Neural cell (in vitro differentiated cells): Measurements from ENCODE around the gene BTF3L4. TPM values are rescaled to one million over a fixed set of nuclear protein-coding genes. Genes with fewer than 3 reads are reported as not detected.

ENCODE experiments used
- H2AFZ ChIP-seq: fragments of 200-600, 300-800 bp; sonication (generic), shearing (Covaris generic); 2 replicates; pipeline ENCODE4 v1.6.0; 2014; ENCODE audit warnings: low read depth, mild to moderate bottlenecking, antibody characterized with exemption, low read length, moderate library complexity
- H3F3A ChIP-seq: fragments of 200-600 bp; shearing (Covaris generic); 2 replicates; pipeline ENCODE4 v1.6.1; 2016; ENCODE audit warnings: mild to moderate bottlenecking, moderate library complexity, mixed read lengths, antibody characterized with exemption, low read length; ENCODE audit not compliant: insufficient read depth, poor library complexity, severe bottlenecking
- H3K27ac ChIP-seq: fragments of 200-600, 300-800 bp; sonication (generic), shearing (Covaris generic); 2 replicates; pipeline ENCODE4 v1.5.1; 2014; ENCODE audit warnings: mild to moderate bottlenecking, low read length, moderate library complexity
- H3K27me3 ChIP-seq: fragments of 300-800, 200-600 bp; sonication (generic), shearing (Covaris generic); 2 replicates; pipeline ENCODE4 v1.6.0; 2014; ENCODE audit warnings: mild to moderate bottlenecking, low read depth, low read length, moderate library complexity; ENCODE audit not compliant: insufficient read depth
- H3K36me3 ChIP-seq: fragments of 300-800, 200-600 bp; sonication (generic), shearing (Covaris generic); 2 replicates; pipeline ENCODE4 v1.5.1; 2014; ENCODE audit warnings: mild to moderate bottlenecking, antibody characterized with exemption, low read length, moderate library complexity; ENCODE audit not compliant: insufficient read depth
- H3K4me2 ChIP-seq: fragments of 300-800, 200-600 bp; sonication (generic), shearing (Covaris generic); 2 replicates; pipeline ENCODE4 v1.6.0; 2014; ENCODE audit warnings: mild to moderate bottlenecking, low read length
- H3K4me3 ChIP-seq: fragments of 300-800, 200-600 bp; sonication (generic), shearing (Covaris generic); 2 replicates; pipeline ENCODE4 v1.5.1; 2014; ENCODE audit warnings: mild to moderate bottlenecking, low read length, moderate library complexity
- H3K79me2 ChIP-seq: fragments of 200-600 bp; shearing (Covaris generic); replicated peaks from 2 replicates; pipeline ENCODE4 v1.6.0; 2014; ENCODE audit warnings: mild to moderate bottlenecking, low read length, moderate library complexity; ENCODE audit not compliant: insufficient read depth
- H3K9ac ChIP-seq: fragments of 300-800, 200-600 bp; sonication (generic), shearing (Covaris generic); 2 replicates; pipeline ENCODE4 v1.6.1; 2016; ENCODE audit warnings: mild to moderate bottlenecking, low read length, mixed read lengths
- H3K9me2 ChIP-seq: fragments of 200-600 bp; shearing (Covaris generic); 2 replicates; pipeline ENCODE4 v1.6.1; 2016; ENCODE audit warnings: mild to moderate bottlenecking, low read length, mixed read lengths; ENCODE audit not compliant: insufficient read depth
- H3K9me3 ChIP-seq: fragments of 200-600, 300-800 bp; sonication (generic), shearing (Covaris generic); 2 replicates; pipeline ENCODE4 v1.6.1; 2016; ENCODE audit warnings: mild to moderate bottlenecking, mixed run types, low read length, moderate library complexity, mixed read lengths
- H4K20me1 ChIP-seq: fragments of 200-600 bp; shearing (Covaris generic); 2 replicates; pipeline ENCODE4 v1.6.1; 2016; ENCODE audit warnings: mild to moderate bottlenecking, mixed run types; ENCODE audit not compliant: insufficient read depth
- CTCF ChIP-seq: fragments of 450-650 bp; IDR thresholded peaks from 2 replicates; pipeline ENCODE4 v1.5.1; 2014; ENCODE audit warnings: antibody characterized with exemption, mild to moderate bottlenecking, moderate library complexity; ENCODE audit not compliant: poor library complexity, severe bottlenecking
- EP300 ChIP-seq: fragments of 450-650 bp; conservative IDR thresholded peaks from 2 replicates; pipeline ENCODE4 v1.6.1; 2014; ENCODE audit warnings: antibody characterized with exemption, mild to moderate bottlenecking, moderate library complexity; ENCODE audit not compliant: poor library complexity, severe bottlenecking
- EZH2 ChIP-seq: fragments of 200-600, 300-800 bp; shearing (Covaris generic), sonication (generic); IDR thresholded peaks from 2 replicates; pipeline ENCODE4 v1.6.1; 2014; ENCODE audit warnings: antibody characterized with exemption, low read length, borderline replicate concordance, mild to moderate bottlenecking; ENCODE audit not compliant: insufficient read depth, poor library complexity, severe bottlenecking
- MXI1 ChIP-seq: fragments of 450-650 bp; conservative IDR thresholded peaks from 2 replicates; pipeline ENCODE4 v1.6.1; 2014; ENCODE audit warnings: antibody characterized with exemption, mild to moderate bottlenecking; ENCODE audit not compliant: poor library complexity, severe bottlenecking
- POLR2AphosphoS5 ChIP-seq: IDR thresholded peaks from 2 replicates; pipeline ENCODE4 v1.6.1; 2012
- RAD21 ChIP-seq: fragments of 450-650 bp; conservative IDR thresholded peaks from 2 replicates; pipeline ENCODE4 v1.6.1; 2014; ENCODE audit warnings: antibody characterized with exemption, mild to moderate bottlenecking, moderate library complexity
- REST ChIP-seq: IDR thresholded peaks from 2 replicates; pipeline ENCODE4 v1.6.1; 2012; ENCODE audit warnings: borderline replicate concordance
- SMC3 ChIP-seq: fragments of 450-650 bp; conservative IDR thresholded peaks from 2 replicates; pipeline ENCODE4 v1.6.1; 2014; ENCODE audit warnings: antibody characterized with exemption, mild to moderate bottlenecking, moderate library complexity; ENCODE audit not compliant: poor library complexity
- TAF1 ChIP-seq: IDR thresholded peaks from 2 replicates; pipeline ENCODE4 v1.6.1; 2012; ENCODE audit warnings: low read depth
- polyA plus RNA-seq: library from polyadenylated mRNA; depleted of rRNA; stranded (reverse); fragments of >200 nt; gene quantifications from 2 replicates; pipeline ENCODE4 v1.2.3, GENCODE V29; 2014

BTF3L4 gene
- polyA plus RNA-seq, 1 donor from 2014 or later, result 355 TPM

GRCh38 chr1:52037402-52037814 is 18.7 kb upstream of the BTF3L4 start:
- Histone ChIP-seq H3K9me3 (no peaks in the 10 kb centered on the region), H4K20me1 (no peaks in the 10 kb centered on the region), H3K27ac (no peak overlapping the region), H3K9me2 (no peaks in the 10 kb centered on the region), H3K9ac (no peak overlapping the region), H3K4me3 (no peak overlapping the region), H3K4me2 (no peak overlapping the region), H3K36me3 (no peaks in the 10 kb centered on the region), H3K79me2 (peaks cover 7% of the 10 kb centered on the region), H3F3A (no peaks in the 10 kb centered on the region), H2AFZ (no peak overlapping the region), H3K27me3 (no peaks in the 10 kb centered on the region)
- TF ChIP-seq CTCF (no peak), SMC3 (no peak), MXI1 (no peak), EP300 (no peak), REST (no peak)

- Histone ChIP-seq H3K36me3 (no peaks in the 10 kb centered on the region), H3F3A (no peaks in the 10 kb centered on the region), H3K9me3 (no peaks in the 10 kb centered on the region), H3K27ac (no peak overlapping the region), H3K4me2 (no peak overlapping the region), H3K27me3 (no peaks in the 10 kb centered on the region), H3K4me3 (no peak overlapping the region), H2AFZ (no peak overlapping the region), H3K9ac (no peak overlapping the region), H3K79me2 (peaks cover 2% of the 10 kb centered on the region), H4K20me1 (no peaks in the 10 kb centered on the region), H3K9me2 (no peaks in the 10 kb centered on the region)
- TF ChIP-seq TAF1 (no peak), MXI1 (no peak), SMC3 (no peak), REST (no peak), EP300 (no peak), EZH2 (no peak), CTCF (no peak), POLR2AphosphoS5 (no peak), RAD21 (no peak)
Observed at GRCh38 chr1:52037909-52038308, 18.2 kb upstream of the BTF3L4 start.
